ENCODE measurements around the gene CCM2.

DNA sequence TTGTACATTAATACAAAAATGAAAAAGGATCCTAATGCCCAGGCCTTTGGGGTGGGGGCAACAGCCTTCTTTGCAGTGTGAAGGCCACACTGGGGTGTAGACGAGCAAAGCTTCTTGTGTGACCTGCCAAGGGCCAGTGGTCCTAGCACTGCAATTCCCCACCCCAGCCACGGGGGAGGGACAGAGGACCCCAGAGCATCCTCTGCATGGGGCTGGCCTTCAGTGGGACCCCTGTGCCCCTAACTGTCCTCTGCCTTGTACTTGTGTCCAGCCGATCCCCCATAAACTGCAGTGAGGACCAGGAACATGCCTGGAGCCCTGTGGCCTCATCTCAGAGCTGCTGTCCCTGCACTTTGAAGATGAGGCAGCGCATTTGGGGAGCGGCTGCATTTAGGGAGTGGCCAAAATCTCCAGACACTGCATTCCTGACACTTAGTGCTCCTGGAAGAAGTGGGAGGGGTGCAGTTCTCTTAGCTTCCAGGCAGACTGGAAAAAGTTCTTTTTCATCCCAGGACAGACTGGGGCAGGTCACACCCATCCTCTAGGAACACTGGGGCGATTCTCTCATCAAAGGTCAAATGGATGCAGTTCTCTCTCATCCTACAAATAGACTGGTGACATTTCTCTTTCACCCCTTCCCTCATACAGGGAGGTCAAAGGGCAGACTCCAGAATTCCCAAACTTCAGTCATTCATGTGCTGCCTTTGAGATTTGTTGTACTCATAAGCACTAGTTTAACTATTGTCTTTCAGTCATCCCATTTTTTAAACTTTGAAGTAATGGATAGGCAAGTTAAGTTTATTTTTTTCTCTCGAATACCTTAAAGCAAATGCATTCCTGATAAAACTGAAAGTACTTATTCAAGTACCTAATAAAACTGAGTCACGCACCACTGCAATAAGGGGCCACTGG, 20.3 kb upstream of the CCM2 start:
- TF ChIP-seq, protein P1, sequence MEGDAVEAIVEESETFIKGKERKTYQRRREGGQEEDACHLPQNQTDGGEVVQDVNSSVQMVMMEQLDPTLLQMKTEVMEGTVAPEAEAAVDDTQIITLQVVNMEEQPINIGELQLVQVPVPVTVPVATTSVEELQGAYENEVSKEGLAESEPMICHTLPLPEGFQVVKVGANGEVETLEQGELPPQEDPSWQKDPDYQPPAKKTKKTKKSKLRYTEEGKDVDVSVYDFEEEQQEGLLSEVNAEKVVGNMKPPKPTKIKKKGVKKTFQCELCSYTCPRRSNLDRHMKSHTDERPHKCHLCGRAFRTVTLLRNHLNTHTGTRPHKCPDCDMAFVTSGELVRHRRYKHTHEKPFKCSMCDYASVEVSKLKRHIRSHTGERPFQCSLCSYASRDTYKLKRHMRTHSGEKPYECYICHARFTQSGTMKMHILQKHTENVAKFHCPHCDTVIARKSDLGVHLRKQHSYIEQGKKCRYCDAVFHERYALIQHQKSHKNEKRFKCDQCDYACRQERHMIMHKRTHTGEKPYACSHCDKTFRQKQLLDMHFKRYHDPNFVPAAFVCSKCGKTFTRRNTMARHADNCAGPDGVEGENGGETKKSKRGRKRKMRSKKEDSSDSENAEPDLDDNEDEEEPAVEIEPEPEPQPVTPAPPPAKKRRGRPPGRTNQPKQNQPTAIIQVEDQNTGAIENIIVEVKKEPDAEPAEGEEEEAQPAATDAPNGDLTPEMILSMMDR (IDR thresholded peaks at IDR 0.05), result no peak
- TF ChIP-seq EP300 (IDR thresholded peaks at IDR 0.05) (no peak), POLR2A (IDR thresholded peaks at IDR 0.05) (no peak)
